ENCODE measurements around the gene OSBP. TPM values are rescaled to one million over a fixed set of nuclear protein-coding genes. Genes with fewer than 3 reads are reported as not detected.

Gene OSBP
- total RNA-seq, 2 donors from 2014 or later: 41.2 to 44.3 TPM

DNA sequence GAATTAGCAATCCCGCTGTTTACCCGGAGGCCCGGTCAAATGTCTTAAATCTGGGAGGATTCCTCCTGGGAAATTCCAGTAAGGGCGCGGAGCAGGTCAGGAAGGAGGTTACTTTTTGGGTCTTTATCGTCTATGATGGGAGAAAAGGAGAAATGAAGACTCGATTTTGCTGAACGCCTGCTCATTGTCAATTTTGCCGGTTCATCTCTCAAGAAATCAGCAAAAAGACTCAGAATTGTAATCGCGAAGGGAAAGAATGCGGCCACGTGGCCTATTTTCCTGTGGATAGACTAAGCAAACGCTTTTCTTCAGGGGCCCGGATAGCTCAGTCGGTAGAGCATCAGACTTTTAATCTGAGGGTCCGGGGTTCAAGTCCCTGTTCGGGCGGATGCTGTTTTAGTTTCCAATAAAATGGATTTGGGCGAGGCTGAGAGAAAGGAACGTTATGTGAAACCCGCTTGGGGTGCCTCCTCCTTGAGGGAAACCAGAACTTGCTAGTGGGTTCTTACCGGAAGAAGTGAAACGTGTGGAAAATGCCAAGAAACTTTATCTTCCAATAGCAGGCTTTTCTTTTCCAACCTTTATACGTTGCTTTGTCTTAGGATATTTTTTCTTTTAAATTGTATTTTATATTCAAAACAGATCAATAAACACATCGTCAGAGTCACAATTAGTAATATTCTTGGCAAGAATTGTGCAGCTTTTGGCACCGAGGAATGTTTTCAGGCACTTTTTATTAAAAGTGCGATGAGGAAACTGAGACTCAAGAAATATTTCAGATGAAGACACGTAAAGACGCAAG lies 59.3 kb downstream of the OSBP start:
- peak overlapping the region; percentile 80 for H3K4me3 Mint-ChIP-seq
- H3K27me3 ChIP-seq (ENCODE audit: control insufficient read depth, insufficient read depth, low read length, poor library complexity, severe bottlenecking): no peaks in the 10 kb centered on the region
- peak; percentile 91 for DNase-seq
- H3K9me3 ChIP-seq (ENCODE audit: control insufficient read depth, low read length): no peaks in the 10 kb centered on the region
- no peaks in the 10 kb centered on the region for H3K9me3 Mint-ChIP-seq
- H3K27ac ChIP-seq (ENCODE audit: low read depth, low read length): no peak overlapping the region
- 3 to 5% methylated on average over 25 to 29 of the region's 30 CpGs for WGBS, 2 experiments (ENCODE audit: insufficient coverage in 1 of 2, insufficient read length in 1 of 2)
- H3K36me3 ChIP-seq (ENCODE audit: control insufficient read depth, insufficient read depth, low read length): no peaks in the 10 kb centered on the region
- H3K27me3 Mint-ChIP-seq (ENCODE audit: insufficient read depth): peaks cover 6% of the 10 kb centered on the region
- TF ChIP-seq CTCF (conservative IDR thresholded peaks at IDR 0.05): no peak
- H3K9ac ChIP-seq (ENCODE audit: extremely low read depth, low read length, poor library complexity, severe bottlenecking): peak overlapping the region; percentile 47
- peak overlapping the region; percentile 85 for H3K4me3 ChIP-seq (ENCODE audit: low read length)
- peak overlapping the region; percentile 77 for H3K27ac Mint-ChIP-seq
- H3K36me3 Mint-ChIP-seq (ENCODE audit: low read depth): no peaks in the 10 kb centered on the region
- H3K4me1 ChIP-seq (ENCODE audit: control insufficient read depth, insufficient read depth, low read length): no peaks in the 10 kb centered on the region
- H3K4me1 Mint-ChIP-seq: peaks cover 9% of the 10 kb centered on the region

- Histone ChIP-seq H3K4me3 (ENCODE audit: low read length) (peak overlapping the region; percentile 85), H3K36me3 (ENCODE audit: control insufficient read depth, insufficient read depth, low read length) (no peaks in the 10 kb centered on the region), H3K27me3 (ENCODE audit: control insufficient read depth, insufficient read depth, low read length, poor library complexity, severe bottlenecking) (no peaks in the 10 kb centered on the region), H3K27ac (ENCODE audit: low read depth, low read length) (no peak overlapping the region), H3K9me3 (ENCODE audit: control insufficient read depth, low read length) (no peaks in the 10 kb centered on the region), H3K9ac (ENCODE audit: extremely low read depth, low read length, poor library complexity, severe bottlenecking) (peak overlapping the region; percentile 47), H3K4me1 (ENCODE audit: control insufficient read depth, insufficient read depth, low read length) (no peaks in the 10 kb centered on the region)
- Mint-ChIP-seq H3K9me3 (no peaks in the 10 kb centered on the region), H3K27ac (peak overlapping the region; percentile 77), H3K4me1 (peaks cover 6% of the 10 kb centered on the region), H3K4me3 (peak overlapping the region; percentile 80), H3K36me3 (ENCODE audit: low read depth) (no peaks in the 10 kb centered on the region), H3K27me3 (ENCODE audit: insufficient read depth) (peaks cover 6% of the 10 kb centered on the region)
- no peak for TF ChIP-seq CTCF (conservative IDR thresholded peaks at IDR 0.05)
- WGBS, 2 experiments (ENCODE audit: insufficient coverage in 1 of 2, insufficient read length in 1 of 2): 6 to 7% methylated on average over 14 to 17 of the region's 17 CpGs
- DNase-seq: no peak
These were observed 59.9 kb downstream of the OSBP start for GRCh38 chr11:59555601-59556114.

DNA sequence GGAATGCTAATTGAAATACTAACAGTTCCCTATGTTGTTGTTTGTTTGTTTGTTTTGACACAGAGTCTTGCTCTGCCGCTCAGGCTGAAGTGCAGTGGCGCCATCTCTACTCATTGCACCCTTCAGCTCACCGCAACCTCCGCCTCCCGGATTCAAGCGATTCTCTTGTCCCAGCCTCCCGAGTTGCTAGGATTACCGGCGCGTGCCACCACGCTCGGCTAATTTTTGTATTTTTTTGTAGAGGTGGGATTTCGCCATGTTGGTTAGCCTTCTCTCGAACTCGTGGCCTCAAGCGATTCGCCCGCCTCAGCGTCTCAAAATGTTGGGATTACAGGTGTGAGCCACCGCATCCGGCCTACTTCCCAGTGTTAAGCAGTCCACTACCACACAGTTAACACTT lies 62.3 kb downstream of the OSBP start:
- Histone ChIP-seq H3K9ac (ENCODE audit: extremely low read depth, low read length, poor library complexity, severe bottlenecking) (no peak overlapping the region), H3K4me3 (ENCODE audit: low read length) (no peak overlapping the region), H3K9me3 (ENCODE audit: control insufficient read depth, low read length) (no peaks in the 10 kb centered on the region), H3K27me3 (ENCODE audit: control insufficient read depth, insufficient read depth, low read length, poor library complexity, severe bottlenecking) (no peaks in the 10 kb centered on the region), H3K4me1 (ENCODE audit: control insufficient read depth, insufficient read depth, low read length) (no peaks in the 10 kb centered on the region), H3K36me3 (ENCODE audit: control insufficient read depth, insufficient read depth, low read length) (no peaks in the 10 kb centered on the region), H3K27ac (ENCODE audit: low read depth, low read length) (no peak overlapping the region)
- H3K36me3 Mint-ChIP-seq (ENCODE audit: low read depth): no peaks in the 10 kb centered on the region
- DNase-seq: no peak
- 92 to 95% methylated on average over 8 to 21 of the region's 21 CpGs for WGBS, 2 experiments (ENCODE audit: insufficient coverage in 1 of 2, insufficient read length in 1 of 2)
- no peak overlapping the region for H3K27ac Mint-ChIP-seq
- H3K4me1 Mint-ChIP-seq: peaks cover 8% of the 10 kb centered on the region
- peaks cover 6% of the 10 kb centered on the region for H3K27me3 Mint-ChIP-seq (ENCODE audit: insufficient read depth)
- no peak for TF ChIP-seq CTCF (conservative IDR thresholded peaks at IDR 0.05)
- H3K9me3 Mint-ChIP-seq: no peaks in the 10 kb centered on the region
- peak overlapping the region; percentile 75 for H3K4me3 Mint-ChIP-seq
